ENCODE measurements around the gene XRCC6. TPM values are rescaled to one million over a fixed set of nuclear protein-coding genes. Genes with fewer than 3 reads are reported as not detected.
"Not testable (repeated sequence)": the region's sequence is repeated elsewhere in the genome, so short reads cannot be mapped to it uniquely, and the experiment has no call there.

The XRCC6 gene
- total RNA-seq, 1 donor from 2014 or later, result 209 TPM

GRCh38 chr22:41686890-41687289, 65.8 kb downstream of the XRCC6 start:
- DNase-seq (ENCODE audit: low spot score), result not testable (repeated sequence)

- no peak for DNase-seq (ENCODE audit: low spot score)
These were observed 66.8 kb downstream of the XRCC6 start for GRCh38 chr22:41687901-41688364.

GRCh38 chr22:41688365-41689211, 67.5 kb downstream of the XRCC6 start, which contains the start of gene SNU13:
Gene SNU13 (minus strand): TSS chr22:41688867. CDS start chr22:41688796, 71 bp downstream.
- peak; percentile 93 for DNase-seq (ENCODE audit: low spot score)

- no peak for DNase-seq (ENCODE audit: low spot score)
These were observed 69.4 kb downstream of the XRCC6 start for GRCh38 chr22:41690476-41690875.

GRCh38 chr22:41695211-41695610, 74.1 kb downstream of the XRCC6 start:
- no peak for DNase-seq (ENCODE audit: low spot score)

GRCh38 chr22:41696703-41697102, 75.6 kb downstream of the XRCC6 start:
- no peak for DNase-seq (ENCODE audit: low spot score)

- DNase-seq (ENCODE audit: low spot score), result peak; percentile 93
These were observed 76.2 kb downstream of the XRCC6 start for GRCh38 chr22:41697126-41697775.

- DNase-seq (ENCODE audit: low spot score), result peak; percentile 81
These were observed 78.4 kb downstream of the XRCC6 start, which contains the start of gene MEI1 for GRCh38 chr22:41699264-41700107. Gene MEI1 (plus strand): TSS chr22:41699503. CDS start chr22:41699539, 36 bp downstream.

- no peak for DNase-seq (ENCODE audit: low spot score)
These were observed 78.9 kb downstream of the XRCC6 start for GRCh38 chr22:41700108-41700364.

GRCh38 chr22:41702763-41703162, 81.7 kb downstream of the XRCC6 start:
- no peak for DNase-seq (ENCODE audit: low spot score)

- DNase-seq (ENCODE audit: low spot score), result no peak
These were observed 88.2 kb downstream of the XRCC6 start for GRCh38 chr22:41709341-41709740.

GRCh38 chr22:41713004-41713403, 91.9 kb downstream of the XRCC6 start:
- no peak for DNase-seq (ENCODE audit: low spot score)

Other genes starting within 250 kb of the XRCC6 start
- gene TEF, start 239.4 kb upstream of the XRCC6 start, total RNA-seq, result 27.5 TPM
- 49.9 TPM for gene TOB2, start 174.5 kb upstream of the XRCC6 start, total RNA-seq
- 32.3 TPM for gene PHF5A, start 152.6 kb upstream of the XRCC6 start, total RNA-seq
- 121 TPM for gene ACO2, start 152.2 kb upstream of the XRCC6 start, total RNA-seq
- gene POLR3H, start 76.8 kb upstream of the XRCC6 start, total RNA-seq, result 54.2 TPM
- 1.8 TPM for gene CSDC2, start 60.3 kb upstream of the XRCC6 start, total RNA-seq
- gene PMM1, start 31.5 kb upstream of the XRCC6 start, total RNA-seq, result 18.7 TPM
- 38.7 TPM for gene DESI1, start 252 bp upstream of the XRCC6 start, total RNA-seq
- 180 TPM for gene SNU13, start 67.6 kb downstream of the XRCC6 start, total RNA-seq
- gene MEI1, start 78.2 kb downstream of the XRCC6 start, total RNA-seq, result 6.8 TPM
- 10.4 TPM for gene CCDC134, start 179.4 kb downstream of the XRCC6 start, total RNA-seq
- gene SREBF2, start 211.8 kb downstream of the XRCC6 start, total RNA-seq, result 165 TPM